ENCODE measurements around the gene TTC31.
"Not testable (repeated sequence)": the region's sequence is repeated elsewhere in the genome, so short reads cannot be mapped to it uniquely, and the experiment has no call there.

TTC31 gene

GRCh38 chr2:74482801-74483674, at the start of gene TTC31, which contains the start of gene CCDC142:
TTC31 (plus strand) TSS chr2:74483081; CDS start chr2:74483096, 15 bp downstream.
CCDC142 (minus strand) TSS chr2:74482998; CDS start chr2:74482837, 161 bp downstream.
- DNase-seq: peak; percentile 94 to 95

GRCh38 chr2:74436111-74436805, 46.6 kb upstream of the TTC31 start:
- no peak for DNase-seq

GRCh38 chr2:74436848-74437695, 45.8 kb upstream of the TTC31 start:
- no peak for DNase-seq

- DNase-seq: no peak
Measured at GRCh38 chr2:74438248-74438647, 44.6 kb upstream of the TTC31 start.

GRCh38 chr2:74439373-74439772, 43.5 kb upstream of the TTC31 start:
- DNase-seq: no peak

- no peak for DNase-seq
Measured at GRCh38 chr2:74439803-74440377, 43.0 kb upstream of the TTC31 start.

GRCh38 chr2:74440378-74441169, 42.3 kb upstream of the TTC31 start:
- DNase-seq: peak; percentile 51 to 60

- DNase-seq: no peak
Measured at GRCh38 chr2:74441170-74441689, 41.7 kb upstream of the TTC31 start.

GRCh38 chr2:74441690-74442482, 41.0 kb upstream of the TTC31 start, which contains the start of gene RTKN:
RTKN (minus strand) TSS chr2:74441937; CDS start chr2:74441816, 121 bp downstream.
- peak; percentile 31 to 45 for DNase-seq

- not testable (repeated sequence) for DNase-seq
Measured at GRCh38 chr2:74442483-74443297, 40.2 kb upstream of the TTC31 start.

- DNase-seq: no peak
Measured at GRCh38 chr2:74444498-74445318, 38.2 kb upstream of the TTC31 start.

GRCh38 chr2:74447230-74447999, 35.5 kb upstream of the TTC31 start:
- no peak for DNase-seq

GRCh38 chr2:74448771-74449170, 34.1 kb upstream of the TTC31 start:
- DNase-seq: no peak

- DNase-seq: no peak
Measured at GRCh38 chr2:74450570-74451190, 32.2 kb upstream of the TTC31 start.

GRCh38 chr2:74454654-74455511, 28.0 kb upstream of the TTC31 start, which contains the start of gene INO80B:
INO80B (plus strand) TSS chr2:74455087; CDS start chr2:74455117, 30 bp downstream.
- DNase-seq: peak; percentile 96 to 99

- DNase-seq: no peak
Measured at GRCh38 chr2:74457129-74457548, 25.7 kb upstream of the TTC31 start.
